Neutrophil (primary cell): ENCODE data around the gene SP8.
A peak's percentile ranks its signal among the peaks of the same experiment; 100 is the strongest.

Experiments
- H3K27ac ChIP-seq: fragments of 200-600 bp; sonication (generic); 2 replicates; pipeline ENCODE4 v1.5.1; 2016; ENCODE audit warnings: mild to moderate bottlenecking, moderate library complexity
- H3K27me3 ChIP-seq: fragments of 200-600 bp; sonication (generic); 2 replicates; pipeline ENCODE4 v1.6.0; 2016; ENCODE audit warnings: mild to moderate bottlenecking
- H3K36me3 ChIP-seq: fragments of 200-600 bp; sonication (generic); 2 replicates; pipeline ENCODE4 v1.5.1; 2017
- H3K4me1 ChIP-seq, 2 experiments: fragments of 200-600 bp in 1 of 2; sonication (generic) in 1 of 2; 1 replicate in 1 of 2; 2 replicates in 1 of 2; pipeline versions ENCODE4 v1.5.1 to v1.6.1; 2013 to 2016; ENCODE audit warnings: low read depth in 1 of 2, low read length in 1 of 2, mild to moderate bottlenecking in 1 of 2, moderate library complexity in 1 of 2; ENCODE audit not compliant: control insufficient read depth in 1 of 2, insufficient read depth in 1 of 2
- H3K4me3 ChIP-seq, 2 experiments: fragments of 200-600 bp in 1 of 2; sonication (generic) in 1 of 2; 1 replicate in 1 of 2; 2 replicates in 1 of 2; pipeline ENCODE4 v1.5.1; 2013 to 2016; ENCODE audit warnings: low read depth in 1 of 2, low read length in 1 of 2, mild to moderate bottlenecking in 1 of 2, moderate library complexity in 1 of 2
- H3K9me3 ChIP-seq: fragments of 200-600 bp; sonication (generic); 2 replicates; pipeline ENCODE4 v1.5.1; 2016
- CTCF ChIP-seq: fragments of 200-600 bp; sonication (generic); IDR thresholded peaks from 2 replicates; pipeline ENCODE4 v1.5.1; 2016; ENCODE audit warnings: antibody characterized with exemption

The SP8 gene

GRCh38 chr7:20797042-20797461 lies 10.4 kb upstream of the SP8 start:
- H3K4me1 ChIP-seq: peaks cover 13 to 17% of the 10 kb centered on the region in 2 experiments
- no peak for TF ChIP-seq CTCF
- H3K36me3 ChIP-seq: no peaks in the 10 kb centered on the region
- peak overlapping the region; percentile 49 to 52 for H3K4me3 ChIP-seq
- peaks cover 5% of the 10 kb centered on the region for H3K9me3 ChIP-seq
- no peak overlapping the region for H3K27ac ChIP-seq
- H3K27me3 ChIP-seq: peaks cover 99% of the 10 kb centered on the region

- H3K4me1 ChIP-seq: peaks cover 13 to 17% of the 10 kb centered on the region in 2 experiments
- peaks cover 100% of the 10 kb centered on the region for H3K27me3 ChIP-seq
These were observed 9.8 kb upstream of the SP8 start for GRCh38 chr7:20796500-20796899.

GRCh38 chr7:20795881-20796280 lies 9.2 kb upstream of the SP8 start:
- Histone ChIP-seq H3K4me3 (no peak overlapping the region), H3K36me3 (no peaks in the 10 kb centered on the region), H3K4me1 (peaks cover 13 to 17% of the 10 kb centered on the region in 2 experiments), H3K27me3 (peaks cover 100% of the 10 kb centered on the region), H3K9me3 (peaks cover 5% of the 10 kb centered on the region), H3K27ac (no peak overlapping the region)
- no peak for TF ChIP-seq CTCF

More at GRCh38 chr7:20796500-20796899, 9.8 kb upstream of the SP8 start:
- H3K27ac ChIP-seq: no peak overlapping the region
- peaks cover 5% of the 10 kb centered on the region for H3K9me3 ChIP-seq
- H3K36me3 ChIP-seq: no peaks in the 10 kb centered on the region
- no peak for TF ChIP-seq CTCF
- no peak overlapping the region for H3K4me3 ChIP-seq

- no peak overlapping the region for H3K27ac ChIP-seq
- peaks cover 13 to 17% of the 10 kb centered on the region in 2 experiments for H3K4me1 ChIP-seq
- no peak for TF ChIP-seq CTCF
- H3K9me3 ChIP-seq: peaks cover 5% of the 10 kb centered on the region
- no peak overlapping the region for H3K4me3 ChIP-seq
- no peaks in the 10 kb centered on the region for H3K36me3 ChIP-seq
- H3K27me3 ChIP-seq: peaks cover 100% of the 10 kb centered on the region
These were observed 8.7 kb upstream of the SP8 start for GRCh38 chr7:20795361-20795760.

- no peaks in the 10 kb centered on the region for H3K36me3 ChIP-seq
- peaks cover 100% of the 10 kb centered on the region for H3K27me3 ChIP-seq
- H3K27ac ChIP-seq: no peak overlapping the region
- TF ChIP-seq CTCF: no peak
- peaks cover 5% of the 10 kb centered on the region for H3K9me3 ChIP-seq
- peaks cover 13 to 17% of the 10 kb centered on the region in 2 experiments for H3K4me1 ChIP-seq
- H3K4me3 ChIP-seq: no peak overlapping the region
These were observed 8.0 kb upstream of the SP8 start for GRCh38 chr7:20794676-20795075.
